Panc1 (cell line): ENCODE measurements around the gene HPGDS. TPM values are rescaled to one million over a fixed set of nuclear protein-coding genes. Genes with fewer than 3 reads are reported as not detected.

Experiments
- ATAC-seq: fragments of 200-7000 bp; cut with Tn5 transposase; 2 replicates; pipeline ENCODE4 v1.9.1; 2020; ENCODE audit warnings: mild to moderate bottlenecking, moderate library complexity
- BruUV-seq: library from RNA; stranded (reverse); fragments of 400-500 nt; replicated peaks from 2 replicates; lab custom pipeline; 2021; lab: Mats Ljungman, UMichigan
- CTCF ChIA-PET: fragments of 300-600 bp; sonication (Branson Sonifier 250); formaldehyde crosslinking; loops from one replicate; lab custom pipeline; 2022; ENCODE audit warnings: antibody characterized with exemption; lab: Charles Lee
- POLR2A ChIA-PET: fragments of 300-600 bp; sonication (Branson Sonifier 250); formaldehyde crosslinking; loops from one replicate; lab custom pipeline; 2022; ENCODE audit warnings: antibody characterized with exemption; lab: Charles Lee
- DNase-seq: peaks from one replicate; pipeline ENCODE4 v3.0.0-alpha.2; 2010; ENCODE audit warnings: low read depth, low spot score
- H3K27ac ChIP-seq: 2 replicates; pipeline ENCODE4 v1.5.1; 2011; ENCODE audit warnings: mild to moderate bottlenecking, low read length, inconsistent platforms
- H3K27me3 ChIP-seq: fragments of 200-500 bp; sonication (Bioruptor generic); 2 replicates; pipeline ENCODE4 v1.6.0; 2014; ENCODE audit warnings: low read length, inconsistent platforms; ENCODE audit not compliant: control insufficient read depth, insufficient read depth
- H3K36me3 ChIP-seq: fragments of 200-500 bp; sonication (Bioruptor generic); 2 replicates; pipeline ENCODE4 v1.5.1; 2014; ENCODE audit warnings: inconsistent platforms, mild to moderate bottlenecking, low read length, moderate library complexity; ENCODE audit not compliant: control insufficient read depth, insufficient read depth
- H3K4me1 ChIP-seq: 2 replicates; pipeline ENCODE4 v1.5.1; 2011; ENCODE audit warnings: inconsistent platforms, mild to moderate bottlenecking, low read length, moderate library complexity; ENCODE audit not compliant: control insufficient read depth, insufficient read depth
- H3K4me3 ChIP-seq, 2 experiments: 2 replicates each; pipeline ENCODE4 v1.5.1; 2011 to 2012; ENCODE audit warnings: low read depth in 2 of 2, low read length in 2 of 2, mild to moderate bottlenecking in 2 of 2, inconsistent platforms in 1 of 2, moderate library complexity in 1 of 2
- H3K9me3 ChIP-seq: fragments of 200-500 bp; sonication (Bioruptor generic); 2 replicates; pipeline ENCODE4 v1.5.1; 2014; ENCODE audit warnings: low read depth, mild to moderate bottlenecking, inconsistent platforms, low read length, moderate library complexity; ENCODE audit not compliant: control insufficient read depth, insufficient read depth
- CTCF ChIP-seq: fragments of 450-650 bp; IDR thresholded peaks from 2 replicates; pipeline ENCODE4 v1.5.1; 2017; ENCODE audit warnings: mild to moderate bottlenecking
- POLR2AphosphoS5 ChIP-seq: IDR thresholded peaks from 2 replicates; pipeline ENCODE4 v1.6.1; 2012; ENCODE audit warnings: mild to moderate bottlenecking, low read depth, low read length, moderate library complexity
- REST ChIP-seq, 2 experiments: IDR thresholded peaks; 2 replicates each; pipeline ENCODE4 v1.6.1; 2011 to 2012; ENCODE audit warnings: low read depth in 2 of 2, control low read depth in 1 of 2, low read length in 1 of 2, mild to moderate bottlenecking in 1 of 2, moderate library complexity in 1 of 2; ENCODE audit not compliant: insufficient read depth in 1 of 2
- SIN3A ChIP-seq: IDR thresholded peaks from 2 replicates; pipeline ENCODE4 v1.6.1; 2012; ENCODE audit warnings: low read depth, mild to moderate bottlenecking, low read length, moderate library complexity, borderline replicate concordance; ENCODE audit not compliant: insufficient read depth
- TCF7L2 ChIP-seq: IDR thresholded peaks from 2 replicates; pipeline ENCODE4 v1.6.1; 2011; ENCODE audit warnings: mild to moderate bottlenecking, low read depth, low read length, inconsistent platforms
- in situ Hi-C: cut with HindIII; loops from 2 replicates; pipeline ENCODE4 v1.10.0; 2016; ENCODE audit warnings: low sequenced_read_pairs, low pct_unique_long_range_greater_than_20kb
- intact Hi-C: fragments of 100-400 bp; cut with micrococcal nuclease; formaldehyde crosslinking; loops from one replicate; pipeline ENCODE4 v1.10.0; 2022; ENCODE audit not compliant: unreplicated experiment
- total RNA-seq: library from RNA; stranded (reverse); gene quantifications from one replicate; pipeline ENCODE4 v1.2.1, GENCODE V29; 2021; ENCODE audit not compliant: unreplicated experiment

The HPGDS gene
- total RNA-seq, 1 experiment from 2014 or later = not detected

GRCh38 chr4:94375364-94375763 is 32.7 kb upstream of the HPGDS start:
- TF ChIP-seq TCF7L2 (no peak), SIN3A (no peak), REST (IDR thresholded peaks at IDR 0.05; ENCODE audit: insufficient read depth in 1 of 2, low read depth in 2 of 2, low read length in 1 of 2) (no peak), POLR2AphosphoS5 (no peak), CTCF (no peak)
- H3K4me1 ChIP-seq = no peaks in the 10 kb centered on the region
- H3K9me3 ChIP-seq = no peaks in the 10 kb centered on the region
- no peak for ATAC-seq
- ChIA-PET CTCF (no interaction called here), POLR2A (no interaction called here)
- intact Hi-C loops = no loop called here
- no TSS peak for BruUV-seq
- H3K36me3 ChIP-seq = peaks cover 2% of the 10 kb centered on the region; the same call in 1 of the 2 replicates
- H3K27ac ChIP-seq = no peak overlapping the region
- in situ Hi-C loops = no loop called here
- H3K4me3 ChIP-seq = no peak overlapping the region
- DNase-seq = no peak
- H3K27me3 ChIP-seq = no peaks in the 10 kb centered on the region; the same call in 1 of the 2 replicates

- in situ Hi-C loops = no loop called here
- TF ChIP-seq REST (IDR thresholded peaks at IDR 0.05; ENCODE audit: insufficient read depth in 1 of 2, low read depth in 2 of 2, low read length in 1 of 2) (no peak), CTCF (no peak), SIN3A (no peak), TCF7L2 (no peak)
- ATAC-seq = no peak
- no TSS peak for BruUV-seq
- POLR2A ChIA-PET = no interaction called here
- DNase-seq = no peak
- no peaks in the 10 kb centered on the region for H3K4me1 ChIP-seq
- H3K36me3 ChIP-seq = peaks cover 2% of the 10 kb centered on the region; the same call in 1 of the 2 replicates
- no peaks in the 10 kb centered on the region; the same call in none of the 2 replicates for H3K27me3 ChIP-seq
- no peak overlapping the region for H3K4me3 ChIP-seq
- H3K27ac ChIP-seq = no peak overlapping the region
- no peaks in the 10 kb centered on the region for H3K9me3 ChIP-seq
- CTCF ChIA-PET = no interaction called here
- intact Hi-C loops = no loop called here
Measured at GRCh38 chr4:94373752-94374151, 31.1 kb upstream of the HPGDS start.
